GM18517 (cell line): Measurements from ENCODE around the gene MLXIP.
"Not testable (repeated sequence)": the region's sequence is repeated elsewhere in the genome, so short reads cannot be mapped to it uniquely, and the experiment has no call there.

Source experiments
- ATAC-seq: cut with Tn5 transposase; IDR thresholded peaks from one replicate; pipeline ENCODE4 v1.9.1; 2021; ENCODE audit warnings: mild to moderate bottlenecking, moderate library complexity; ENCODE audit not compliant: unreplicated experiment

MLXIP gene

GRCh38 chr12:122054842-122055520 is 23.6 kb upstream of the MLXIP start:
- ATAC-seq: no peak

GRCh38 chr12:122056406-122056805 is 22.1 kb upstream of the MLXIP start:
- not testable (repeated sequence) for ATAC-seq

GRCh38 chr12:122057007-122057735 is 21.4 kb upstream of the MLXIP start:
- ATAC-seq: no peak

- ATAC-seq: no peak
Measured at GRCh38 chr12:122057769-122058168, 20.8 kb upstream of the MLXIP start.

- no peak for ATAC-seq
Measured at GRCh38 chr12:122058549-122059149, 19.9 kb upstream of the MLXIP start.

DNA sequence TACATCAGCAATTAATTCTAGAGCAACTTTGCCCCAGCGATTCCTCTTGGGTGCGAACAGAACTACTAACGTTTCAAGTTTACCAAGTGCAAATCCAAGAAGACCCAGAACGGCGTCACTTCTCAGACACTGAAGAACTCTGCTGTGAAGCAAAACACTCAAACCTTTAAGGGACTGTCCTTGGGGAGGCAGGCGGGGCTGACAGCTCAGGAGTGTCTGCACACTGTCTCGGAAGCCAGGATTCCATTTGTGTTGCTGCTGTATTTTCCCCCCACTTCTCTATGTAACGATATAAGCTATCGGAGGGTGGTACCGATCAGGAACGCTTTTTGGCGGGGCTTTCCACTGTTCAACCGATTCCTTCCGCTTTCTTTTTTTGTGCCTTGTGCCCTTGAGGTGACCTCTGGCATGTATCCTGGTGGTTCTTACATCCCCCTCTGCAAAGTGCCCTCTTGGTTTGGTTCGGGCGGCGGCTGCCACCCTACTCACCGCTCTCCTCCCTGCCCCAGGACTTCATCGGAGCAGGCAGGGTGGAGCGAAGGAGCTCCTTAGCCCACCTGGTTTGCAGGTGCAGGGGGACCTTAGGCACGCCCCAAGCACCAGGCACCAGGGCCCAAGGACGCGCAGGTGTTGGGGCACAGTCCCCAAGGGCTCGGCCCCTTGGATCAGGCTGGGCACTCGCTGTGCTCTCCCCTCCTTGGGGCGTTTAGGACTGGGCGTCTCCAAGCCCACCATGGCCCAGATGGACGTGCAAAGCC is 19.2 kb upstream of the MLXIP start:
- no peak for ATAC-seq

DNA sequence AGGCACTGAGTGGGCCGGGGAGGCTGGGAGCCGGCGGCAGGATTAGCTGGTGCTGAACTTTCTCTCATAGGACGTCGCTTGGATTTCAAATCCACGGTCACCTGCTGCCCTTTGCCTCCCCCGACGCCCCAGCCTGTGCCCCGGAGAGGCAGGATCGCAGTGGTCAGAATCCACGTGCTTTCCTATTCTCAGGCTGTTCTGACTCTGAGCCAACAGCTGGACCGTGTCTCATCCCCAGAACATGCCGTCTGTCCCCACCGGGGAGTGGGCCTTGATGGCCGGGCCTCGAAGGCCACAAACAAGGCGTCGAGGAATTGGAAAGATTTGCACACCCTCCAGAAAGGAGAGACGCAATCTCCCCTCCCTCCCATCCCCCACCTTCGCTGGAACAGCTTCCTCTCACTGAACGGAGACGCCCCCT is 18.5 kb upstream of the MLXIP start:
- no peak for ATAC-seq

- ATAC-seq: no peak
Measured at GRCh38 chr12:122061253-122061652, 17.3 kb upstream of the MLXIP start.

- no peak for ATAC-seq
Measured at GRCh38 chr12:122062832-122063693, 15.5 kb upstream of the MLXIP start.

GRCh38 chr12:122063694-122064024 is 14.9 kb upstream of the MLXIP start:
- ATAC-seq: no peak

- ATAC-seq: no peak
Measured at GRCh38 chr12:122064025-122064777, 14.4 kb upstream of the MLXIP start.

DNA sequence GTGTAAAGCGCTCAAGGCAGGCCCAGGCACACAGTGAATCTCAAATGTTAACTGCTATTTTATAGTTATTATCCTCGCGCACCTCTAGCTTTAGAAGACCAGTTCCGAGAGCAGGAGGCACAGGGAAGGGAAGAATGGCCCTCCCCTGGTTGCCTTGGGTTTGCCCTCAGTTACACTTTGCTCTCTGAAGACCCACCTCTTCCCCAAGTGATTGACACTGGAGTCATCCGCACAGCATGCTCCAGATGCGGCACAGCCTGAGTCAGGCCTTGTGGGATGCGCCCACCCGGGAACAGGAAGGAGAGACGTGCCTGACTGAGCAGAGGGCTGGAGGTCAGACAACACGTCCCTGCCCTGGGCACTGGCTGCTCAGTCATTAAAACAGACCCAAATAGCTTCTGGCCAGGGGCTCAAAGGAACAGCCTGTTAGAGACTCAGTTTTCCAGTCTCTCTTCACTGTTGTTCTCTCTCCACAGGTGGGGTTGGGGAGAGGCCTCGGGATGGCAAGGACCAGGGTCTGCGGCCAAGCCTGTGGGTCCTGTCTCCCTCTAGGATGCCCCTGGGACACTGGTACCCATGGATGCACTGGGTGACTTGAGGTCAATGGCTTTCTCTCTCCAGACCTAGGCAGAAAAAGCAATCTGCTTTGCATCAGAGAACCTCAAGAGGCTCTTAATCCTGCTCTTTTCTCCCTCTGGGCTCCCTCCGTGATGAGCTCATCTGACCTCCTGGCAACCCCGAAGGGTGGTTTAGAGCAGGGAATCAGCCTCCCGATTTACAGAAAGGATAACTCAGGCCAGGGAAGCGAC is 13.6 kb upstream of the MLXIP start:
- ATAC-seq: no peak

DNA sequence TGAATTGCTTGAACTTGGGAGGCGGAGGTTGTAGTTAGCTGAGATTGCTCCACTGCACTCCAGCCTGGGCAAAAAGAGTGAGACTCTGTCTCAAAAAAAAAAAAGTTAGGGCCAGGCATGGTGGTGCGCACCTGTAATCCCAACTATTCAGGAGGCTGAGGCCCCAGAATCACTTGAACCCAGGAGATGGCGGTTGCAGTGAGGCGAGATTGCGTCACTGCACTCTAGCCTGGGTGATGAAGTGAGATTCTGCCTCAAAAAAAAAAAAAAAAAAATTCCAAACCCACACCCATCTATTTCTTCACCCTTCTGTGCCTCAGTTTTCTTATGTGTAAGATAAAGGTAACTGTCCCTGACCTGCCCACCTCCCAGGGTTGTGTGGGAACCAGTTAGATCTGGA is 11.0 kb upstream of the MLXIP start:
- peak; percentile 18 for ATAC-seq

DNA sequence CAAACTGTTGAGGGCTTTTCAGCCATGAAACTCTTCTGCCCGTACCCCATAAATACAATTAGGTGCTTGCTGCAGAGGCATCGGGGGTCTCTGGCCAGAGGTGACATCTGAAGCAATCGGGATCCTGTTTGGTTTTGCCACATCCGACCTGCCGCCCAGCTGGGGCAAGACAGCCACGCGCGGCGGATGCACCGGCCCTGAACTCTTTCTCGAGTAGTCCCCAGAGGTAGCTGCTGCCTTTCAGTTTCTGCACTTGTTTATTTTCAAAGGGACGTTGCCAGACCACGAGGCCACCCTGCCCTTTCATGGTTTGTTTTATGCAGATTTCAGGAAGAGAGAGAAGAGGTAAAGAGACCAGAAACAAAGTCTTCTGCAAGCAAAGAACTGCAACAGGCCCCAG is 10.6 kb upstream of the MLXIP start:
- peak; percentile 89 for ATAC-seq

DNA sequence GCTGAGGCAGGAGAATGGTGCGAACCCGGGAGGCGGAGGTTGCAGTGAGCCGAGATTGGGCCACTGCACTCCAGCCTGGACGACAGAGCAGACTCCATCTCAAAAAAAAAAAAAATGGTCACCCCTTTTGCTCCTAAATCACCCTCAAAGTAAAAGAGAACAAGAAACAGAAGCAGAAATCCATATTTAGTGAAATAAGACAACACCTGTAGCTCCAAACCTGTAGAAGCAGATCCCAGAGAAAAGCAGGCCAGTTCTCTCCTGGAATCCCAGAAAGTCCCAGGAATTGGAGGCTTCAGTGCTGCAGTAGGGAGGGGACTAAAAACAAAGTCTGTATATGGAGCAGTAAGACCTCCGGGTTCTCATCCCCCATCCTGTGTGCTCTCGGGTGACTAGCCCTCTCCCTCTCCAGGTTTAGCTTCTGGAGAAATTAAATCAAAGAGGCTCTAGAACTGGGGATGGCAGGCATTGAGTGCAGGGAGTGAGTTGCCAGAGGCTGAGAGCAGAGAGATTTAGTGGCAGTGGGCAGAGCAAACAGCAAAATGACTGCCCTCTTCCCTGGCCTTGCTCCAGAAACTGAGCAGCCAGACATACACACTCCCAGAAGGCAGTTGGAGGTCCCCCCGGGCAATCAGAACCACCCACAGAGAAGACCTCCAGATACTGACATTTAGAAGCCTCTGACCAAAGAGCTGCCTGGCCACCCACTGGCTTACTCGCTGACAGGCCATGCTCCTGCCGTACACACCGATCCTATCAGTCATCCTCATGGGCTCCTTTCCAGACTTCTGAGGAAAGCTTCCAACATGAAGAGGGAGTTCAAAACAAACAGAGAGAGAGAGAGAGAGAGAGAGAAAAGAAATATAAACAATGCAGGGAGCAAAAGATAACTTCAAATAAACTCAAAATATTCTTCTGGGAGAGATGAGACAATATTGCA is 6.3 kb upstream of the MLXIP start:
- no peak for ATAC-seq

GRCh38 chr12:122073815-122074214 is 4.7 kb upstream of the MLXIP start:
- ATAC-seq: no peak

DNA sequence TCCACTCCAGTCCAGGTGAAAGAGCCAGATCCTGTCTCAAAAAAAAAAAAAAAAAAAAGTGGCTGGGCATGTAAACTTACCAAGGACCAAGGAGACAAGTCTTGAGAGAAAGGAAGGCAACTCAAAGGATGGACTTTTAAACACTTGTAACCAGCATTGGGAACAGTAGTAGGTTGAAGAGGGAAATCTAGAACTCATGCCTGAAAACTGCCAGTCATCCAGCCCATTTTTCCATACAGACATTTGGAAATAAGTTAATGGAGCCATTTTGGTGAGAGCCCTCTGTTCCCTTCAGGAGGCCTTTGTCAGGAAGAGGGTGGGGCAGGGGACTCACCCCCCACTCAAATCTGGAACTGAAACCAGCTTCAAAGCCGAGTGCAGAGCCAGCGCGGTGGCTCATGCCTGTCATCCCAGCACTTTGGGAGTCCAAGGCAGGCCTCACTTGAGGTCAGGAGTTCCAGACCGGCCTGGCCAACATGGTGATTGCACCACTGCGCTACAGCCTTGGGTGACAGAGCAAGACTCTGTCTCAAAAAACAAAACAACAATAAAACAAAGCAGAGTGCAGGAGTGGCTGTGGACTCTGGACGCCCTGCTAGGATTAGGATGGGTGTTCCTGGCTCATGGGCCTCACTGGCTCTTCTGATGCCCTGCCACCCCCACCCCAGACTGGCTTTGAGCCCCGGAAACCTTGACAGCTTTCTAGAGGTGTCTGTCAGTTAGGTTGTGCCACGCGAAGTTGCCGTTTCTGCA is 1.6 kb upstream of the MLXIP start:
- no peak for ATAC-seq
